Activated naive CD8-positive, alpha-beta T cell treated with anti-CD3 and anti-CD28 coated beads, Interleukin-2, amount 50 U/mL, for 24 hours (primary cell): ENCODE measurements around the gene HOMEZ.

ENCODE experiments used
- ATAC-seq: fragments of 150-1000 bp; cut with Tn5 transposase; one replicate; pipeline ENCODE4 v1.10.0; 2021
- DNase-seq: peaks from one replicate; pipeline ENCODE4 v3.0.0; 2021
- H3K27ac Mint-ChIP-seq: one replicate; pipeline ENCODE4 v1.8.0; 2021; ENCODE audit warnings: mild to moderate bottlenecking, mixed read lengths
- H3K27me3 Mint-ChIP-seq: one replicate; pipeline ENCODE4 v1.8.0; 2021; ENCODE audit warnings: mixed read lengths
- H3K36me3 Mint-ChIP-seq: one replicate; pipeline ENCODE4 v1.8.0; 2021; ENCODE audit warnings: low read depth, mixed read lengths
- H3K4me1 Mint-ChIP-seq: one replicate; pipeline ENCODE4 v1.8.0; 2021; ENCODE audit warnings: mixed read lengths
- H3K4me3 Mint-ChIP-seq: one replicate; pipeline ENCODE4 v1.8.0; 2021; ENCODE audit warnings: mild to moderate bottlenecking, moderate library complexity, mixed read lengths
- H3K9me3 Mint-ChIP-seq: one replicate; pipeline ENCODE4 v1.8.0; 2021; ENCODE audit warnings: mixed read lengths

The HOMEZ gene

DNA sequence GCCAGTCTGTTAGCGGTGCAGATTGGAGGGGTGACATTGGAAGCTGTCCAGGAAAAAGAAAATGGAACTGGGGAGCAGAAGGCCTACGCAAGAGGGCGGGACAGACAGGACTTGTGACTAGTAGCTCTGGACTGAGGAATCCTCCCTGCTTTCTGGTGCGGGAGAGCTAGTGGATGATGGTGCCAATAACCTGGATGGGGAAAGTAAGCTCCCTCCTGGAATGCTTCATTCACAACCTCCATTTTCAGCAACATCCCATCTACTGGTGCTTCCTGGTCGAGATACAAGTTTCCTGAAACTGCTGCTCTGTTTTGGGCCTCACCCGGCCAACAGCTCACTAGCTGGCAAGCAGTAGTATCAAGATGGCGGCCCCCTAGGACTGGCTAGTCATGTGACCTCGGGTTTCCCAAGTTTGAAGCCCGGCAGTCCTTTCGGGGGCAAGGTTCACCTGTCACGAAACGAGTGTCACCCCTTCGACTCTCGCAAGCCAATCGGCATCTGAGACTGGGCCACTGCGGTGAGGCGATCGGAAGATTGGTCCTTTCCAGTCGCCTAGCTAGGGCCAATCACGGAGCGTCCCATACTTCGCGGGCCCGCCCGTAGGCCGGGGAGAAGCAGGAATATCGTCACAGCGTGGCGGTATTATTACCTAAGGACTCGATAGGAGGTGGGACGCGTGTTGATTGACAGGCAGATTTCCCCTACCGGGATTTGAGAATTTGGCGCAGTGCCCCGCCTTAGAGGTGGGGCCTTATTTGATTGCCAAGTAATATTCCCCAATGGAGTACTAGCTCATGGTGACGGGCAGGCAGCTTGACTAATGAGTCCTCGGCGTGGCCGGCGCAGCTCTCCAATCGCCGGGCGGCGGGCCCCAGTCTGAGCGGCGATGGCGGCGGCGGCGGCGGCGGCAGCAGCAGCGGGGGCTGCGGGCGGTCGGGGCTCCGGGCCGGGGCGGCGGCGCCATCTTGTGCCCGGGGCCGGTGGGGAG lies 34.9 kb upstream of the HOMEZ start, which contains the start of gene PABPN1:
Gene PABPN1 (plus strand): TSS at position 874 of the 988 bp plus-strand sequence. CDS start 13 bp downstream, at position 887.
- H3K4me1 Mint-ChIP-seq: peaks cover 36% of the 10 kb centered on the region
- peaks cover 2% of the 10 kb centered on the region for H3K27me3 Mint-ChIP-seq
- ATAC-seq (peak; percentile 93), DNase-seq (peak; percentile 95)
- peak within 1 kb of the TSS; percentile 94 for H3K4me3 Mint-ChIP-seq
- H3K36me3 Mint-ChIP-seq: peaks cover 34% of the 10 kb centered on the region
- H3K27ac Mint-ChIP-seq: peak within 1 kb of the TSS; percentile 95
- H3K9me3 Mint-ChIP-seq: no peaks in the 10 kb centered on the region

DNA sequence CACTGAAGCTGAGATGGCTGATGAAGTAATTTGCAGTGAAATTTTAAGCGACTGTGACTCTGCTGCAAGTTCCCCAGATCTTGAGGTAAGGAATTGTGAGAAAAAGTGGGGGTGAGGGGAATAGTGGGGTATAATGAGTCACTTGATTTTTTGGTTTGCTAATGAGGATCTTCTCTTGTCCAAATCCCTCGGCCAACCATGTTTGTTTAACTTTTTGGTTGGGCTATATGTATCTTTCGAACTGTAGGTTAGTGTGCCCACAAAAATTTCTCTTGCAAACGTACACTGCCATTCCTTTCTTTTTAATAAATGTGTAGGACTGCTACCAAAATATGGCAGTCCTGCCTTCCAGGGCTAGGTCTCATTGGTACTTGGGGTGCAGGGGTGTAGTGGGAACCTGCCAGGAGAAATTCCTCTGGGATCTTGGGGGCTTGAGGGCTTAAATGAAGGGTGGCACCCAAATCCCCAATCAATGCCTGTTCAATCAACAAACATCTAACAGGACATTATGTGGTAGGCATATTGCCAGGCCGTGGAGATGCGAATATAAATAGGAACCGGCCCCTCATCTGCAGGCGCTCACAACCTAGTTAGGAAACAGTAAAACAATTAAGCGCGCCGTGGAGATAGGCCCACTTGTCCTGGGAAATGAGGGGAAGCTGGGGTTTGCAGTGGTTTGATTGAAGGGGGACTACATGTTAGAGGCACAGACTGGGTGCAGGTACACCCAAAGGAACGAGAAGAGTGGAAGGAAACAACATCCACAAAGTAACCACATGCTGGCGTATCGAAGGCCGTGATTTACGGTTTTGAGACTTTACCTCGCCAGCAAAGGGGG lies 34.0 kb upstream of the HOMEZ start:
- ATAC-seq (no peak), DNase-seq (no peak)
- Mint-ChIP-seq H3K4me3 (peak overlapping the region; percentile 94), H3K4me1 (peaks cover 36% of the 10 kb centered on the region), H3K27me3 (peaks cover 2% of the 10 kb centered on the region), H3K27ac (peak overlapping the region; percentile 95), H3K36me3 (peaks cover 28% of the 10 kb centered on the region), H3K9me3 (no peaks in the 10 kb centered on the region)

DNA sequence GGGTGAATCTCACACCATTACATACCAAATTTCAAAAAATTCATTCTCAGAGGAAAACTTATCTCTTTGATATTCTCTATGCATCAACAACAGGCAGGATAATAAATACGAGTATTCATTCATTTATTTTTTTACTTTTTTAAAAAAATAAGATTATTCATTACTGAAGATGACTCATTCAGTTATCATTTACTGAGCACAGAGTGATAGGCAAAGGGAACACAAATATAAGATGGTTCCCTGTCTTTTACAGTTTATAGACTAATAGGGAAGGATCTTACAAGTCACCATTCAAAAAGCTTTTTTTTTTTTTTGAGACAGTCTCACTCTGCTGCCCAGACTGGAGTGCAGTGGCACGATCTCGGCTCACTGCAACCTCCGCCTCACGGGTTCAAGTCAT lies 30.4 kb upstream of the HOMEZ start:
- no peaks in the 10 kb centered on the region for H3K9me3 Mint-ChIP-seq
- no peak overlapping the region for H3K4me3 Mint-ChIP-seq
- no peaks in the 10 kb centered on the region for H3K36me3 Mint-ChIP-seq
- H3K27me3 Mint-ChIP-seq: peaks cover 2% of the 10 kb centered on the region
- ATAC-seq: no peak
- H3K27ac Mint-ChIP-seq: no peak overlapping the region
- peaks cover 15% of the 10 kb centered on the region for H3K4me1 Mint-ChIP-seq
- no peak for DNase-seq

DNA sequence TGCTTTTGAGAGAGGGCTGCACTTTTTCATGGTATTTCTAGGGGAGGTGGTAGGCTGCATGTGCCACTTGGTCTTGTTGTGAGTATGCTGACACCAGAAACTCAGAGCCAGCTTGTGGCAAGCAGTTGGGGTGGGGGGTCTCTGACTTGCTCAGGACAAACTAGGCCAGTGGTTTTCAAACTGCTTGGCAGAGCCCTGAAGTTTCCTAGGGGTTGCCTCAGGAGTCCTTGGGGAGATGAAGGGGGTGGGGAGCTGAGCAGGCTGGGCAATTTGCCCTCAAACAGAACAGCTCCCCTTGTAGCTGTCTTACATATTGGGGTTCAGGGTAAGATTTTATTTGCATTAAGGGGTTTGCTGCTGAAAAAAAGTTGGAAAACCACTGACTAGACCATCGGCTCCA lies 24.6 kb upstream of the HOMEZ start:
- Mint-ChIP-seq H3K27me3 (peaks cover 19% of the 10 kb centered on the region), H3K4me1 (peaks cover 9% of the 10 kb centered on the region), H3K4me3 (no peak overlapping the region), H3K27ac (no peak overlapping the region), H3K36me3 (no peaks in the 10 kb centered on the region), H3K9me3 (no peaks in the 10 kb centered on the region)
- ATAC-seq: no peak
- DNase-seq: no peak

DNA sequence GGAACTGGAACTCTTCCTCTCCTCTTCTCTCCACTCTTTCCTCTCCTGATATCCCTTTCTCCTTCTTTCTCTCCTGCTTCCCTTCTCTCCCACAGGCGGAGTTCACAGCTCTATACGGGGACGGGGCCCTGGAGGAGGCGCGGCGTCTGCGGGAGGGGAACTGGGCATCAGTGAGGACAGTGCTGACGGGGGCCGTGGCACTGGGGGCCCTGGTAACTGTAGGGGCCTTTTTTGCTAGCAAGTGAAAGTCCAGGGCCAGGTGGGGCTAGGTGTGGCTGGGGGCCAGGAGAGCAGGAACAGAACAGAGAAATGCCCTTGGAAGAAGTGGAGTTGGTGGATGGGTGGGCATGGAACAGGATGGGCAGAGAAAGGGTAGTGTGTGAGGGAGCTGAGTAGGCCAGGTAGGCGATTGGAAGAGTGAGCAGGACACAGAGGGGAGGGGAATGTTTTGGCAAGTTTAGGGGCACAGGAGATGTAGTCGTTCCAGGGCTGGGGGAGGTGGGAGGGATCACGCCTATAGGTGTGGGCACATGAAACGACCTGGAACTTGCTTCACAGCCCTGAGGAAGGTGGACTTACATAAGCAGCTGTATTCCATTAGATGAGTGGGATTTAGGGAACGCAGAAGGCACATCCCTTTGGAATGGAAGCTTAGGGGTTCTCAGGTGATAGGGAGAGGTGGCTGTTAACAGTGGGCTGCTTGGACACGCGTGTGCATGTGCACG lies 23.0 kb upstream of the HOMEZ start:
- Mint-ChIP-seq H3K9me3 (no peaks in the 10 kb centered on the region), H3K4me1 (peaks cover 9% of the 10 kb centered on the region), H3K4me3 (no peak overlapping the region), H3K27me3 (peaks cover 23% of the 10 kb centered on the region), H3K27ac (no peak overlapping the region), H3K36me3 (no peaks in the 10 kb centered on the region)
- DNase-seq: no peak
- ATAC-seq: no peak

DNA sequence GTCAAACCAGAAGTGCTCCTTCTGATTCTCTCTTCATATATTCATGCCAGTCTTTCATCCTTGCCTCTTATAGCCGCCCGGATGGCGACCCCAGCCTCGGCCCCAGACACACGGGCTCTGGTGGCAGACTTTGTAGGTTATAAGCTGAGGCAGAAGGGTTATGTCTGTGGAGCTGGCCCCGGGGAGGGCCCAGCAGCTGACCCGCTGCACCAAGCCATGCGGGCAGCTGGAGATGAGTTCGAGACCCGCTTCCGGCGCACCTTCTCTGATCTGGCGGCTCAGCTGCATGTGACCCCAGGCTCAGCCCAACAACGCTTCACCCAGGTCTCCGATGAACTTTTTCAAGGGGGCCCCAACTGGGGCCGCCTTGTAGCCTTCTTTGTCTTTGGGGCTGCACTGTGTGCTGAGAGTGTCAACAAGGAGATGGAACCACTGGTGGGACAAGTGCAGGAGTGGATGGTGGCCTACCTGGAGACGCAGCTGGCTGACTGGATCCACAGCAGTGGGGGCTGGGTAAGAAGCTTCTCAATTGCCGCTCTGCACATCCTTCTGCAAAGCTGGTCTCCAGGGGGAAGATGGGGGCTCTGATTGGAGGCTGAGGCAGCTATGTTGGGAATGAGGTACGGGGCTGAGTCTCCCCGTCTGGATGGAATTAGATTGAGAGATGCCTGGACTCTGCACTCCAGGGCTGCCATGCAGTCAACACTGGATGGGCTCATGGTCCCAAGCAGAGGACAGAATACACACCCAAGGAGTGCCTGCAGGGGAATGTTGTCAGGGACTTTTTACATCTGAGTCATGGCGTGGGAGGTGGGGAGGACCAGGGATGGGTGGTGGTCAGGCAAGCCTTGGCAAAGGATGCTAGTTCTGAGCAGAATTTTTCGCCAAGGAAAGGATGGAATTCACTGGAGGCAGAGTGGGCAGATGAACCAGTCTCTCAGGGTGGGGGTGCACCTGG lies 22.0 kb upstream of the HOMEZ start:
- no peaks in the 10 kb centered on the region for H3K36me3 Mint-ChIP-seq
- H3K27ac Mint-ChIP-seq: no peak overlapping the region
- peaks cover 23% of the 10 kb centered on the region for H3K27me3 Mint-ChIP-seq
- DNase-seq: no peak
- no peak overlapping the region for H3K4me3 Mint-ChIP-seq
- H3K9me3 Mint-ChIP-seq: no peaks in the 10 kb centered on the region
- ATAC-seq: no peak
- H3K4me1 Mint-ChIP-seq: peaks cover 12% of the 10 kb centered on the region

DNA sequence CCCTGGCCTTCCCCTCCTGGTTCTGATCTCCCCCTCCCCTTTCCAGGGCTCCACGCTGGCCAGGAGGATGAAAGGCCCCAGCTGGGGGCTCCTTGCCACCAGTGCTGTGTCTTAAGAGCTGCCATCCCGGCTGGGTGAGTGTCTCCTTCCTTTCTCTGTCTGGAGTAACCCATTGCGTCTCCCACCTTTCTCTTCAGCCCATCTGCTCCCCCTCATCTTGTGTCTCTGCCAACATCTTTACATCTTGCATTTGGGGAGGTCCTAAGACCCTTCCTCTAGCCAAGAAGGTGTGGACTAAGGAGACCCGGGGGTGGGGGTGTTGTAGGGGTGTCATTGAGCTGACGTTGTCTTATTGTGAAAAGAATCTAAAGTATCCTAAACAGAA lies 21.2 kb upstream of the HOMEZ start:
- H3K9me3 Mint-ChIP-seq: no peaks in the 10 kb centered on the region
- ATAC-seq (no peak), DNase-seq (no peak)
- peaks cover 2% of the 10 kb centered on the region for H3K36me3 Mint-ChIP-seq
- H3K27me3 Mint-ChIP-seq: peaks cover 23% of the 10 kb centered on the region
- H3K27ac Mint-ChIP-seq: no peak overlapping the region
- H3K4me3 Mint-ChIP-seq: peak overlapping the region; percentile 42
- peaks cover 16% of the 10 kb centered on the region for H3K4me1 Mint-ChIP-seq

DNA sequence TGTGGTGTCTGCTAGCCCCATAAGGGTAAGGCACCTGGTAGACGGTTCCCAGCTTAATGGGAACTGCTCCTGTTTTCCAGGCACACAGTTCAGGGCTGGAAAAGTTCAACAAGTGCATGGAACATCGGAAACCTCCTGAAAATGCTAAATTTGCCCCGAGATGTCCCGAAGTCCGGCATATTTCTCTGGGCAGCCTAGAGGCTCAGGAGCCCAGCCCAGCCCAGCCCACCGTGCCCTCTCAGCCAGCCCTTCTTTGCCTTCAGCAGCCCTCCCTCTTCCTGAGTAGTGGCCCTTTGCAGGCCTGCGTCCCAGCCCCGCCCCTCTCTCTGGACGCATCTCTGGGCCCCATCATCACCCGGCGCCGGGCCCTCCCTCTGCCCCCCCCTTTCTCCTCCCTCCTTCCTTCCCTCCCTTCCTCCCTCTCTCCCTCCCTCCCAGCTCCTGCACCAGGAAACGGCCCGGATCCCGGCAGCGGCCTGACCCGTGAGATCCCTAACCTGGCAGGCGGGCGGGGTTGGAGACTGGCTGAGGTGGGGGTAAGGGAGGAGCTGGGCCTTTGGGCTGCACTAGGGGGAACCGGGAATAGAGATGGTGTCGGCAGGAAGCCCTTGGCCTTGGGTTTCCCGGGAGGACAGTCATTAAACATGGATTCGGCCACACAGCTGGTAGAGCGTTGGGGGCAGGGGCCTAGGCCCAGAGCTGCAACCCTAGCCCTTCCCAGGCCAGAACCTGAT lies 20.6 kb upstream of the HOMEZ start, which contains the start of gene BCL2L2:
Gene BCL2L2 (plus strand): TSS at position 422 of the 734 bp plus-strand sequence. CDS start 935 bp downstream, outside the sequence.
- H3K27me3 Mint-ChIP-seq: peaks cover 23% of the 10 kb centered on the region
- no peaks in the 10 kb centered on the region for H3K9me3 Mint-ChIP-seq
- no peak for ATAC-seq
- H3K4me3 Mint-ChIP-seq: peak within 1 kb of the TSS; percentile 42
- peaks cover 16% of the 10 kb centered on the region for H3K4me1 Mint-ChIP-seq
- no peak within 1 kb of the TSS for H3K27ac Mint-ChIP-seq
- DNase-seq: peak; percentile 40
- peaks cover 2% of the 10 kb centered on the region for H3K36me3 Mint-ChIP-seq

DNA sequence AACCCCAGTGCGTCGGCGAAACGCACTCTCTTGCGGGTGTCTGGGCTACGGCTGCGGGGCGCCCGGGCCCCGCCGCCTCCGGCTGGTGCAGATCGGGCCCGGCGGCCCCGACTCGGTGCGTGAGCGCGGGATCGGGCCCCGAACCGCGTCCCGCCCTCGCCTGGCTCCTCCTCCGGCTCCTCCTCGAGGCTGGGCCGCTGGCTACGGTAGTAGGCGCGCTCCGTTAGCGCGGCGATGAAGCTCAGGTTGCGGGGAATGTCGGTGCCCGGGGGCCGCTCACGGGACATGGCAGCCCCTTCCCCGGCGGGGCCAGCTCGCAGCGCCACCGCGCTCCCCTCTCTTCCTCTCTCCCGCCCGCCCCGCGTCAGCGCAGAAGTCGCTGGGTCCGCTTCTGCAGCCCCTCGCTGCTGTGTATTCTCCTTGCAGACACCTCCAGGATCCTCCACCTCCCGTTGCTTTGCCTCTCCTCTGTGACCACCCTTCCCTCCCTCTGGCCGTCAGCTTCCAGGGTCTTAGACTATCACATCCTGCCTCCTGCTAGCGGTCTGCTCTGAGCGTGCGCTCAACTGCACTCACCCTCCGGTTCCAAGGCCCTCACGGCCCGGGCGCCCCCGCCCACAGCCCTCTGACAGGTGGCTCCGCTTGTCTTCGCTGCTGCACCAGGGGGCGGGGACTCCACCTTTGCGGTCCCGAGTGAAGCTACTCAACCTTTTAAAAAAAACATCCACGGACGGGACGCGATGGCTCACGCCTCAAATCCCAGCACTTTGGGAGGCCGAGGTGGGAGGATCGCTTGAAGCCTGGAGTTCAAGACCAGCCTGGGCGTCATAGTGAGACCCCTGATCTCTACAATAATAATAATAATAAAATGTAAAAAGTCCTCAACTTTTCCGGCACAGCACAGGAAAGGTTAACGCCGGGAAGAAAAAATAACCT lies 16.6 kb upstream of the HOMEZ start, which contains the start of gene PPP1R3E:
Gene PPP1R3E (minus strand): TSS at position 570 of the 936 bp plus-strand sequence. CDS start 283 bp downstream, at position 287.
- ATAC-seq (peak; percentile 48), DNase-seq (peak; percentile 91)
- H3K27ac Mint-ChIP-seq: peak within 1 kb of the TSS; percentile 100
- peak within 1 kb of the TSS; percentile 98 for H3K4me3 Mint-ChIP-seq
- peaks cover 27% of the 10 kb centered on the region for H3K4me1 Mint-ChIP-seq
- H3K27me3 Mint-ChIP-seq: peaks cover 18% of the 10 kb centered on the region
- H3K36me3 Mint-ChIP-seq: peaks cover 5% of the 10 kb centered on the region
- H3K9me3 Mint-ChIP-seq: no peaks in the 10 kb centered on the region

DNA sequence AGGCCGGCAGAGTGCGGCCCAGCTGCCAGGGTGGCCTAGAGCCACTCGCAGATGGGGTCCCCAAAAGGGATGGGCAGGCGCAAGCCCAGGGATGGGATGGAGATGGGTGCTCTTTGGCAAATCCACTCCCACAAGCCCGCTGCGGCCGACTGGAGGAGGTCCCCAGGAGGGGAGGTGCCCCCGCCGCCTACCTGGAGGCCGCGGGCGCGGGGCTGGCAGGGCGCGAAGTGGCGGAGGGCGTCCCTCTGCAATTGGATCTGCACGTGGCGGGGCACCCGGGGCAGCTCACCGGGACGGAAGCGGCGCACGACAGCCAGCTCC lies 16.0 kb upstream of the HOMEZ start:
- H3K9me3 Mint-ChIP-seq: no peaks in the 10 kb centered on the region
- ATAC-seq: peak; percentile 6
- H3K4me3 Mint-ChIP-seq: peak overlapping the region; percentile 98
- H3K4me1 Mint-ChIP-seq: peaks cover 27% of the 10 kb centered on the region
- H3K36me3 Mint-ChIP-seq: peaks cover 7% of the 10 kb centered on the region
- no peak for DNase-seq
- peaks cover 12% of the 10 kb centered on the region for H3K27me3 Mint-ChIP-seq
- H3K27ac Mint-ChIP-seq: peak overlapping the region; percentile 91

DNA sequence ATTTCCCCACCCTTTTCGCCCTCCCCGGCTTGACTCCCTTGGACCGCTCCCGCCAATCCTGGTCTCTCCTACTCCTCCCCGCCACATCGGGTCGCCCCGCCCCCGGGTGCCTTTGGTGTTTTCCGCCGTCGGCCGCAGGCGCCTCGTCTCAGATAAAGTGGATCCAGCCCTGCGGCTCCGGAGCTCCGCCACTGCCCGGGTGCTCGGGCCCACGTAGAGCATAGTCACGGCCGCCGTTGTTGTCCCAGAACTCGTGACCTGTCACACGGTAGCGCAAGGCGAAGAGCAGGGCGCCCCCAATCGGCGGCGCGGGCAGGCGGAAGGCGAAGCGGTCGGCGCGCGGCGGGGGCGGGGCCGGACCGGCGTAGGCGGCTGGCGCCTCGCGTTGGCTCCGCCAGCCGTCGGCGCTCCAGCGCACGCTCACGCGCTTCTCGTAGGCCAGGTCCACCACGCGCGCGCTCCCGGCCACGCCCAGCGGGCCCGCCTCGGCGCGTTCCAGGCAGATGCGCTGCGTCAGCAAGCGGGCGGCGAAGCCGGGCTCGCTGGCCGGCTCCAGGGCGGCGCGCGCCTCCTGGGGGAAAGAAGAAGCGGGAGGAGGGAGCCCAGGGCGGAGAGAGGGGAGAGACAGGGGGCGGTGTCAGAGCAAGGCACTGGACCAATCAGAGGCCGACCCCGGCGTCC lies 15.5 kb upstream of the HOMEZ start:
- peak overlapping the region; percentile 91 for H3K27ac Mint-ChIP-seq
- DNase-seq: peak; percentile 98
- peak overlapping the region; percentile 98 for H3K4me3 Mint-ChIP-seq
- peaks cover 11% of the 10 kb centered on the region for H3K27me3 Mint-ChIP-seq
- peak; percentile 88 for ATAC-seq
- peaks cover 7% of the 10 kb centered on the region for H3K36me3 Mint-ChIP-seq
- H3K9me3 Mint-ChIP-seq: no peaks in the 10 kb centered on the region
- H3K4me1 Mint-ChIP-seq: peaks cover 27% of the 10 kb centered on the region
